ENCODE results near the gene SUN2. TPM values are rescaled to one million over a fixed set of nuclear protein-coding genes. Genes with fewer than 3 reads are reported as not detected.

SUN2 gene
- total RNA-seq, 1 experiment from 2014 or later, result 55.5 TPM

- Histone ChIP-seq H3K9me3 (ENCODE audit: low read length) (no peaks in the 10 kb centered on the region), H3K9me2 (replicated peaks; ENCODE audit: low read length) (no peaks in the 10 kb centered on the region), H4K20me1 (ENCODE audit: low read length) (no peaks in the 10 kb centered on the region), H3K79me2 (ENCODE audit: low read length) (no peaks in the 10 kb centered on the region), H3K9ac (ENCODE audit: low read length) (no peak overlapping the region), H3K4me2 (ENCODE audit: low read length) (no peak overlapping the region), H2AFZ (ENCODE audit: low read length) (no peak overlapping the region), H3K4me1 (ENCODE audit: insufficient read depth, low read length) (no peaks in the 10 kb centered on the region), H3K27me3 (ENCODE audit: low read length) (no peaks in the 10 kb centered on the region), H3K27ac (ENCODE audit: low read length) (no peak overlapping the region), H3K36me3 (ENCODE audit: low read depth, low read length) (no peaks in the 10 kb centered on the region), H3F3A (ENCODE audit: low read length, unreplicated experiment) (no peaks in the 10 kb centered on the region), H3K4me3 (ENCODE audit: low read length) (no peak overlapping the region)
- BruUV-seq (replicated peaks), result no TSS peak
- intact Hi-C loops (cut with micrococcal nuclease), result no loop called here
- no peak for DNase-seq
- ChIA-PET POLR2A (ENCODE audit: unreplicated experiment) (no interaction called here), CTCF (no interaction called here)
- ATAC-seq, result no peak
- TF ChIP-seq EZH2phosphoT487 (IDR thresholded peaks at IDR 0.05; ENCODE audit: borderline replicate concordance, low read length) (no peak), EZH2 (IDR thresholded peaks at IDR 0.05; ENCODE audit: low read length, unreplicated experiment) (no peak), CTCF (conservative IDR thresholded peaks at IDR 0.05; ENCODE audit: low read depth, low read length) (no peak)
Observed at GRCh38 chr22:38775656-38776055, 19.9 kb upstream of the SUN2 start.

- H3K9me3 ChIP-seq (ENCODE audit: low read length), result no peaks in the 10 kb centered on the region
- H3K79me2 ChIP-seq (ENCODE audit: low read length), result no peaks in the 10 kb centered on the region
- no peak overlapping the region for H3K9ac ChIP-seq (ENCODE audit: low read length)
- ATAC-seq, result no peak
- intact Hi-C loops (cut with micrococcal nuclease), result no loop called here
- BruUV-seq (replicated peaks), result no TSS peak
- no peak overlapping the region for H3K27ac ChIP-seq (ENCODE audit: low read length)
- no peak for DNase-seq
- no peaks in the 10 kb centered on the region for H3F3A ChIP-seq (ENCODE audit: low read length, unreplicated experiment)
- ChIA-PET CTCF (no interaction called here), POLR2A (ENCODE audit: unreplicated experiment) (no interaction called here)
- no peaks in the 10 kb centered on the region for H3K27me3 ChIP-seq (ENCODE audit: low read length)
- H3K36me3 ChIP-seq (ENCODE audit: low read depth, low read length), result no peaks in the 10 kb centered on the region
- H3K4me1 ChIP-seq (ENCODE audit: insufficient read depth, low read length), result no peaks in the 10 kb centered on the region
- no peak overlapping the region for H3K4me3 ChIP-seq (ENCODE audit: low read length)
- no peaks in the 10 kb centered on the region for H3K9me2 ChIP-seq (replicated peaks; ENCODE audit: low read length)
- H4K20me1 ChIP-seq (ENCODE audit: low read length), result no peaks in the 10 kb centered on the region
- H3K4me2 ChIP-seq (ENCODE audit: low read length), result no peak overlapping the region
- H2AFZ ChIP-seq (ENCODE audit: low read length), result no peak overlapping the region
- TF ChIP-seq CTCF (conservative IDR thresholded peaks at IDR 0.05; ENCODE audit: low read depth, low read length) (no peak), EZH2 (IDR thresholded peaks at IDR 0.05; ENCODE audit: low read length, unreplicated experiment) (no peak), EZH2phosphoT487 (IDR thresholded peaks at IDR 0.05; ENCODE audit: borderline replicate concordance, low read length) (no peak)
Observed at GRCh38 chr22:38774496-38775166, 18.8 kb upstream of the SUN2 start.

GRCh38 chr22:38773363-38773946, 17.7 kb upstream of the SUN2 start:
- Histone ChIP-seq H3K9ac (ENCODE audit: low read length) (no peak overlapping the region), H3K36me3 (ENCODE audit: low read depth, low read length) (no peaks in the 10 kb centered on the region), H3K4me1 (ENCODE audit: insufficient read depth, low read length) (no peaks in the 10 kb centered on the region), H3K27ac (ENCODE audit: low read length) (no peak overlapping the region), H3K27me3 (ENCODE audit: low read length) (no peaks in the 10 kb centered on the region), H3K9me2 (replicated peaks; ENCODE audit: low read length) (no peaks in the 10 kb centered on the region), H3K9me3 (ENCODE audit: low read length) (no peaks in the 10 kb centered on the region), H3K79me2 (ENCODE audit: low read length) (no peaks in the 10 kb centered on the region), H3K4me3 (ENCODE audit: low read length) (no peak overlapping the region), H3F3A (ENCODE audit: low read length, unreplicated experiment) (no peaks in the 10 kb centered on the region), H3K4me2 (ENCODE audit: low read length) (no peak overlapping the region), H2AFZ (ENCODE audit: low read length) (no peak overlapping the region), H4K20me1 (ENCODE audit: low read length) (no peaks in the 10 kb centered on the region)
- BruUV-seq (replicated peaks), result no TSS peak
- DNase-seq (no peak), ATAC-seq (no peak)
- TF ChIP-seq EZH2phosphoT487 (IDR thresholded peaks at IDR 0.05; ENCODE audit: borderline replicate concordance, low read length), result no peak
- no peak for TF ChIP-seq CTCF (conservative IDR thresholded peaks at IDR 0.05; ENCODE audit: low read depth, low read length)
- no peak for TF ChIP-seq EZH2 (IDR thresholded peaks at IDR 0.05; ENCODE audit: low read length, unreplicated experiment)
- CTCF ChIA-PET, result no interaction called here
- intact Hi-C loops (cut with micrococcal nuclease), result no loop called here
- POLR2A ChIA-PET (ENCODE audit: unreplicated experiment), result no interaction called here

Data from PC-3 (cell line).